ENCODE data around the gene DLL4. TPM values are rescaled to one million over a fixed set of nuclear protein-coding genes. Genes with fewer than 3 reads are reported as not detected.

The DLL4 gene
- total RNA-seq, 2 experiments from 2014 or later, result 0.11 to 0.14 TPM

DNA sequence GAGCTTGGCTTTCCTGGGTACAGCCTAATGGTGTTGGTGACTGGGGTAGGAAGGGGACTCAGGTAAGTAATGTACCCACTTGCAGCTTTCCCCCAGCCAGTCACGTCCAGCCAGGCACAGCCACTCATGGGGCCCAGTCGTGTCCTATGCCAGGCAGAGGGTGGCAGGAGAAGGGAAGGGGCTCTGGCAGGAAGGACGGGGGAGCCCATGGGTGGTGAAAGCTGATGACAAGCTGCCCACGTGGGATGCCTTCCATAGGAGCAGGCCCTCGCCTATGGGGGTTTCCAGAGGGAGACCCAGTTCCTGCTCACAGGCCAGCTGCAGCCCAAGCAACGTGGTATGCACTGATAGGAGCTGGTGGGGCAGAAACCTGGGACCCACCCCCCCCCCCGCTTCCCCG is 34.9 kb downstream of the DLL4 start:
- H3K9me3 ChIP-seq (ENCODE audit: control insufficient read depth in 1 of 2, insufficient read depth in 1 of 2, low read length in 2 of 2), result no peaks in the 10 kb centered on the region
- CTCF ChIA-PET, result no interaction called here
- no peaks in the 10 kb centered on the region for H3K9me3 Mint-ChIP-seq
- ATAC-seq (ENCODE audit: poor library complexity) (no peak), DNase-seq (no peak)
- POLR2A ChIA-PET, result no interaction called here
- no peaks in the 10 kb centered on the region for H3K27me3 ChIP-seq (ENCODE audit: control insufficient read depth in 1 of 2, insufficient read depth in 2 of 2, low read length in 2 of 2)
- H3K4me3 ChIP-seq (ENCODE audit: low read length), result no peak overlapping the region
- H3K27ac Mint-ChIP-seq, result no peak overlapping the region
- H3K36me3 Mint-ChIP-seq (ENCODE audit: low read depth), result no peaks in the 10 kb centered on the region
- H3K4me1 ChIP-seq (ENCODE audit: insufficient read depth, low read length), result no peaks in the 10 kb centered on the region
- no peaks in the 10 kb centered on the region for H3K36me3 ChIP-seq (ENCODE audit: insufficient read depth, low read length)
- H3K27ac ChIP-seq (ENCODE audit: low read depth in 1 of 2, low read length in 2 of 2), result no peak overlapping the region
- no peaks in the 10 kb centered on the region for H3K4me1 Mint-ChIP-seq (ENCODE audit: low read depth)
- no peak overlapping the region for H3K4me3 Mint-ChIP-seq
- intact Hi-C loops (cut with DNase I, micrococcal nuclease), result no loop called here
- peaks cover 4% of the 10 kb centered on the region for H3K27me3 Mint-ChIP-seq
- TF ChIP-seq, protein P1, sequence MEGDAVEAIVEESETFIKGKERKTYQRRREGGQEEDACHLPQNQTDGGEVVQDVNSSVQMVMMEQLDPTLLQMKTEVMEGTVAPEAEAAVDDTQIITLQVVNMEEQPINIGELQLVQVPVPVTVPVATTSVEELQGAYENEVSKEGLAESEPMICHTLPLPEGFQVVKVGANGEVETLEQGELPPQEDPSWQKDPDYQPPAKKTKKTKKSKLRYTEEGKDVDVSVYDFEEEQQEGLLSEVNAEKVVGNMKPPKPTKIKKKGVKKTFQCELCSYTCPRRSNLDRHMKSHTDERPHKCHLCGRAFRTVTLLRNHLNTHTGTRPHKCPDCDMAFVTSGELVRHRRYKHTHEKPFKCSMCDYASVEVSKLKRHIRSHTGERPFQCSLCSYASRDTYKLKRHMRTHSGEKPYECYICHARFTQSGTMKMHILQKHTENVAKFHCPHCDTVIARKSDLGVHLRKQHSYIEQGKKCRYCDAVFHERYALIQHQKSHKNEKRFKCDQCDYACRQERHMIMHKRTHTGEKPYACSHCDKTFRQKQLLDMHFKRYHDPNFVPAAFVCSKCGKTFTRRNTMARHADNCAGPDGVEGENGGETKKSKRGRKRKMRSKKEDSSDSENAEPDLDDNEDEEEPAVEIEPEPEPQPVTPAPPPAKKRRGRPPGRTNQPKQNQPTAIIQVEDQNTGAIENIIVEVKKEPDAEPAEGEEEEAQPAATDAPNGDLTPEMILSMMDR (IDR thresholded peaks at IDR 0.05), result no peak

- Mint-ChIP-seq H3K4me1 (ENCODE audit: low read depth) (no peaks in the 10 kb centered on the region), H3K4me3 (no peak overlapping the region), H3K36me3 (ENCODE audit: low read depth) (no peaks in the 10 kb centered on the region), H3K27ac (no peak overlapping the region), H3K9me3 (no peaks in the 10 kb centered on the region), H3K27me3 (peaks cover 4% of the 10 kb centered on the region)
- Histone ChIP-seq H3K27me3 (ENCODE audit: control insufficient read depth in 1 of 2, insufficient read depth in 2 of 2, low read length in 2 of 2) (no peaks in the 10 kb centered on the region), H3K4me1 (ENCODE audit: insufficient read depth, low read length) (no peaks in the 10 kb centered on the region), H3K9me3 (ENCODE audit: control insufficient read depth in 1 of 2, insufficient read depth in 1 of 2, low read length in 2 of 2) (no peaks in the 10 kb centered on the region), H3K27ac (ENCODE audit: low read depth in 1 of 2, low read length in 2 of 2) (no peak overlapping the region), H3K4me3 (ENCODE audit: low read length) (no peak overlapping the region), H3K36me3 (ENCODE audit: insufficient read depth, low read length) (no peaks in the 10 kb centered on the region)
- ATAC-seq (ENCODE audit: poor library complexity), result no peak
- no peak for DNase-seq
- intact Hi-C loops (cut with DNase I, micrococcal nuclease), result no loop called here
- CTCF ChIA-PET, result interaction anchor here (0.9 kb wide), 1 partner anchor 23 kb away, joined by 3 read pairs; no protein-coding TSS in a partner anchor
- POLR2A ChIA-PET, result interaction anchor here (1.2 kb wide), 1 partner anchor 11 kb away, joined by 3 read pairs; the partner anchor contains the start of gene CHAC1
- TF ChIP-seq, protein P1 (IDR thresholded peaks at IDR 0.05), result no peak
Observed at GRCh38 chr15:40964634-40965033, 35.5 kb downstream of the DLL4 start.

DNA sequence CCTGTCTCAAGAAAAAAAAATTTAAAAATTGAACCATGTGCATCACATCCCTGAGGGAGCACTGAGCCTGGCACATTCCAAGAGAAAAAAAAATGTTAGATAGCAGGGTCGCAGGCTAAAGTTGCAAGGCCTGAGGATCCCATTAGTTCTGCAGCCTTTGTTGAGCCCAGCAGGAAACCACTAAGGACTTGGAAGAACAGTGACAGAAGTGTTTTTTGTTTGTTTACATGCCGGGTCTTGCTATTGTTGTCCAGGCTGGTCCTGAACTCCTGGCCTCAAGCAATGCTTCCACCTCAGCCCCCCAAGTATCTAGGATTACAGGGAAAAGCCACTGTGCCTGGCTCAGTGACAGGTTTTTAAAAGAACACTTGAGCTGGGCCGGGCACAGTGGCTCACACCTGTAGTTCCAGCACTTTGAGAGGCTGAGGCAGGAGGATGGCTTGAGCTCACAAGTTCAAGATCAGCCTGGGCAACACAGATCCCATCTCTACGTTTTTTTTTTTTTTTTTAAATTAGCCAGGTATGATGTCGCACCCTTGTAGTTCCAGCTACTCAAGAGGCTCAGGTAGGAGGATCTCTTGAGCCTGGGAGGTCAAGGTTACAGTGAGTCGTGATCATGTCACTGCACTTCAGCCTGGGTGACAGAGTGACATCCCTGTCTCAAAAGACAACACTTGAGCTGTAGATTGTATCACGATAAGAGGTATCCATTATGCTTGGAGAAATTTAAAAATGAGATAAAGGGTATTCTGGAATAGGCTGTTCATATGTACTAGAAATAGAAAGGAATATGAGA is 39.3 kb downstream of the DLL4 start:
- TF ChIP-seq, protein P1 (IDR thresholded peaks at IDR 0.05), result no peak
- Mint-ChIP-seq H3K4me3 (no peak overlapping the region), H3K9me3 (no peaks in the 10 kb centered on the region), H3K27me3 (no peaks in the 10 kb centered on the region), H3K4me1 (ENCODE audit: low read depth) (no peaks in the 10 kb centered on the region), H3K36me3 (ENCODE audit: low read depth) (no peaks in the 10 kb centered on the region), H3K27ac (no peak overlapping the region)
- H3K36me3 ChIP-seq (ENCODE audit: insufficient read depth, low read length), result no peaks in the 10 kb centered on the region
- H3K4me3 ChIP-seq (ENCODE audit: low read length), result no peak overlapping the region
- POLR2A ChIA-PET, result no interaction called here
- no peaks in the 10 kb centered on the region for H3K27me3 ChIP-seq (ENCODE audit: control insufficient read depth in 1 of 2, insufficient read depth in 2 of 2, low read length in 2 of 2)
- no peak overlapping the region for H3K27ac ChIP-seq (ENCODE audit: low read depth in 1 of 2, low read length in 2 of 2)
- intact Hi-C loops (cut with DNase I, micrococcal nuclease), result no loop called here
- no peaks in the 10 kb centered on the region for H3K9me3 ChIP-seq (ENCODE audit: control insufficient read depth in 1 of 2, insufficient read depth in 1 of 2, low read length in 2 of 2)
- CTCF ChIA-PET, result no interaction called here
- DNase-seq, result no peak
- no peaks in the 10 kb centered on the region for H3K4me1 ChIP-seq (ENCODE audit: insufficient read depth, low read length)
- no peak for ATAC-seq (ENCODE audit: poor library complexity)

All from CD4-positive, alpha-beta T cell (primary cell).